ENCODE measurements around the gene KRTAP10-3.

- TF ChIP-seq GATA2 (IDR thresholded peaks at IDR 0.05; ENCODE audit: low read depth, low read length) (no peak), GATA3 (IDR thresholded peaks at IDR 0.05; ENCODE audit: low read depth, low read length) (no peak)
These were observed 35.2 kb upstream of the KRTAP10-3 start for GRCh38 chr21:44593598-44594405.
